ENCODE results near the gene AOX1.

The AOX1 gene

GRCh38 chr2:200624026-200624425, 38.2 kb downstream of the AOX1 start:
- TF ChIP-seq CTCF (conservative IDR thresholded peaks at IDR 0.05; ENCODE audit: low read length) (no peak), EZH2phosphoT487 (IDR thresholded peaks at IDR 0.05; ENCODE audit: borderline replicate concordance) (no peak)
- H2AFZ ChIP-seq (ENCODE audit: low read length): no peak overlapping the region

GRCh38 chr2:200624658-200625057, 38.8 kb downstream of the AOX1 start:
- Histone ChIP-seq H3K9me2 (replicated peaks; ENCODE audit: low read depth, low read length) (no peaks in the 10 kb centered on the region), H2AFZ (ENCODE audit: low read length) (no peak overlapping the region), H3K4me2 (ENCODE audit: low read depth, low read length, poor library complexity, severe bottlenecking) (no peak overlapping the region)

More at GRCh38 chr2:200624026-200624425, 38.2 kb downstream of the AOX1 start:
- Histone ChIP-seq H3K36me3 (ENCODE audit: insufficient read depth, low read length) (no peaks in the 10 kb centered on the region), H3K79me2 (ENCODE audit: insufficient read depth, low read length) (no peaks in the 10 kb centered on the region), H3K9ac (ENCODE audit: low read depth, low read length, poor library complexity, severe bottlenecking) (no peak overlapping the region), H3K4me2 (ENCODE audit: low read depth, low read length, poor library complexity, severe bottlenecking) (no peak overlapping the region), H3K9me2 (replicated peaks; ENCODE audit: low read depth, low read length) (no peaks in the 10 kb centered on the region), H3K27me3 (ENCODE audit: insufficient read depth, low read length, poor library complexity, severe bottlenecking) (no peaks in the 10 kb centered on the region), H3K4me3 (ENCODE audit: low read length, poor library complexity, severe bottlenecking) (no peak overlapping the region), H4K20me1 (ENCODE audit: insufficient read depth, low read length, poor library complexity, severe bottlenecking) (no peaks in the 10 kb centered on the region), H3K9me3 (ENCODE audit: insufficient read depth, low read depth, low read length) (no peaks in the 10 kb centered on the region), H3K4me1 (ENCODE audit: insufficient read depth, low read length, poor library complexity, severe bottlenecking) (no peaks in the 10 kb centered on the region), H3F3A (ENCODE audit: low read depth) (no peaks in the 10 kb centered on the region)

DNA sequence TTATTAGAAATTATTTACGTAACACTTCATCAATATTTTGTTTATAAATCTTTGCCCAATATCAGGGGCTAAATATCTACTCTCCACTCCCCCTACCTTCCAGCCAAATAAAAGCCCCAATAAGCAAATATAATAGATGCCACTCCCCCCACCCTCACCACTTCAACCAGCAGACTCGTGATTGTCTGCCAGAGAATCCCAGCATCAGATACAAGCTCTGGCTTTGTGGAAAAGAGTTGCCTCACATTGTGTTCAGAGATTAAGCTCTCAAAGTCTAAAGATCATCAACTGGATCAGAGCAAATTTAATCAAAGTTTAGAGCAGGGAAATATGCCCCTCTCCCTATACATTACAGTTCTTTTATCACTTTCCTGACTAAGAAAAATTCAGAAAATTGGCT, 39.5 kb downstream of the AOX1 start:
- Histone ChIP-seq H3K36me3 (ENCODE audit: insufficient read depth, low read length) (no peaks in the 10 kb centered on the region), H3K4me2 (ENCODE audit: low read depth, low read length, poor library complexity, severe bottlenecking) (no peak overlapping the region), H3K9me3 (ENCODE audit: insufficient read depth, low read depth, low read length) (no peaks in the 10 kb centered on the region), H3K9me2 (replicated peaks; ENCODE audit: low read depth, low read length) (no peaks in the 10 kb centered on the region), H3K9ac (ENCODE audit: low read depth, low read length, poor library complexity, severe bottlenecking) (no peak overlapping the region), H2AFZ (ENCODE audit: low read length) (no peak overlapping the region), H3K79me2 (ENCODE audit: insufficient read depth, low read length) (no peaks in the 10 kb centered on the region), H4K20me1 (ENCODE audit: insufficient read depth, low read length, poor library complexity, severe bottlenecking) (no peaks in the 10 kb centered on the region), H3K4me3 (ENCODE audit: low read length, poor library complexity, severe bottlenecking) (no peak overlapping the region), H3F3A (ENCODE audit: low read depth) (no peaks in the 10 kb centered on the region), H3K4me1 (ENCODE audit: insufficient read depth, low read length, poor library complexity, severe bottlenecking) (no peaks in the 10 kb centered on the region), H3K27me3 (ENCODE audit: insufficient read depth, low read length, poor library complexity, severe bottlenecking) (no peaks in the 10 kb centered on the region)
- no peak for TF ChIP-seq EZH2phosphoT487 (IDR thresholded peaks at IDR 0.05; ENCODE audit: borderline replicate concordance)

More at GRCh38 chr2:200624658-200625057, 38.8 kb downstream of the AOX1 start:
- Histone ChIP-seq H3K9me3 (ENCODE audit: insufficient read depth, low read depth, low read length) (no peaks in the 10 kb centered on the region), H3K27me3 (ENCODE audit: insufficient read depth, low read length, poor library complexity, severe bottlenecking) (no peaks in the 10 kb centered on the region), H3K4me1 (ENCODE audit: insufficient read depth, low read length, poor library complexity, severe bottlenecking) (no peaks in the 10 kb centered on the region), H3K79me2 (ENCODE audit: insufficient read depth, low read length) (no peaks in the 10 kb centered on the region), H3K9ac (ENCODE audit: low read depth, low read length, poor library complexity, severe bottlenecking) (no peak overlapping the region), H3F3A (ENCODE audit: low read depth) (no peaks in the 10 kb centered on the region), H4K20me1 (ENCODE audit: insufficient read depth, low read length, poor library complexity, severe bottlenecking) (no peaks in the 10 kb centered on the region), H3K4me3 (ENCODE audit: low read length, poor library complexity, severe bottlenecking) (no peak overlapping the region), H3K36me3 (ENCODE audit: insufficient read depth, low read length) (no peaks in the 10 kb centered on the region)
- TF ChIP-seq CTCF (conservative IDR thresholded peaks at IDR 0.05; ENCODE audit: low read length) (no peak), EZH2phosphoT487 (IDR thresholded peaks at IDR 0.05; ENCODE audit: borderline replicate concordance) (no peak)

DNA sequence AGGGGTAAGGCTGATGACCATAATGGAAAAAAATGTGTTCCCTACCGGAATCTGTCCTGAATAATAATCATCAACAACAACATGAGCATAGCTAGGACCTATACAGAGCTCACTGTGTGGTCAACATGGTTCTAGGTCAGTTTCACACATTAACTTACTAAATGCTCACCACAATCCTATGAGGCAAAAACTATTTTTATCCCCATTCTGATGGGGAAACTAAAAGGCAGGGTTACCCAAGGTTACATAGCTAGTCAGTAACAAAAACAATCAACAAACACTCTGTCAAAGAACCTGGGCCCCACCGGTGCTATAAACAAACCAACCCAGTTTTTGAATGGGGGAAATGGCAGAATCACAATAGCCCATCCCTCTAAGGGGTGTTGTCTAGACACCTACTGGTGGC, 40.1 kb downstream of the AOX1 start:
- Histone ChIP-seq H3F3A (ENCODE audit: low read depth) (no peaks in the 10 kb centered on the region), H3K79me2 (ENCODE audit: insufficient read depth, low read length) (no peaks in the 10 kb centered on the region), H3K27me3 (ENCODE audit: insufficient read depth, low read length, poor library complexity, severe bottlenecking) (no peaks in the 10 kb centered on the region), H3K4me2 (ENCODE audit: low read depth, low read length, poor library complexity, severe bottlenecking) (no peak overlapping the region), H3K4me3 (ENCODE audit: low read length, poor library complexity, severe bottlenecking) (no peak overlapping the region), H3K4me1 (ENCODE audit: insufficient read depth, low read length, poor library complexity, severe bottlenecking) (no peaks in the 10 kb centered on the region), H4K20me1 (ENCODE audit: insufficient read depth, low read length, poor library complexity, severe bottlenecking) (no peaks in the 10 kb centered on the region), H3K9me3 (ENCODE audit: insufficient read depth, low read depth, low read length) (no peaks in the 10 kb centered on the region), H3K9me2 (replicated peaks; ENCODE audit: low read depth, low read length) (no peaks in the 10 kb centered on the region), H2AFZ (ENCODE audit: low read length) (no peak overlapping the region), H3K36me3 (ENCODE audit: insufficient read depth, low read length) (no peaks in the 10 kb centered on the region), H3K9ac (ENCODE audit: low read depth, low read length, poor library complexity, severe bottlenecking) (no peak overlapping the region)
- no peak for TF ChIP-seq CTCF (conservative IDR thresholded peaks at IDR 0.05; ENCODE audit: low read length)
- TF ChIP-seq EZH2phosphoT487 (IDR thresholded peaks at IDR 0.05; ENCODE audit: borderline replicate concordance): no peak

Data from Loucy (cell line).